IMR-90 (cell line): ENCODE data around the gene AIP. TPM values are rescaled to one million over a fixed set of nuclear protein-coding genes. Genes with fewer than 3 reads are reported as not detected.

Source experiments
- ATAC-seq: fragments of 200-7000 bp; cut with Tn5 transposase; 2 replicates; pipeline ENCODE4 v1.9.1; 2020; ENCODE audit warnings: low read depth, mild to moderate bottlenecking, moderate library complexity
- BruUV-seq: library from RNA; stranded (reverse); fragments of 400-500 nt; replicated peaks from 2 replicates; lab custom pipeline; 2021; lab: Mats Ljungman, UMichigan
- CTCF ChIA-PET: fragments of 300-600 bp; formaldehyde crosslinking; extraction: SDS; loops from one replicate; lab custom pipeline; 2021; ENCODE audit warnings: antibody characterized with exemption; lab: Yijun Ruan, JAX
- POLR2A ChIA-PET: fragments of 300-600 bp; sonication (Branson Sonifier 250); formaldehyde crosslinking; loops from one replicate; lab custom pipeline; 2022; ENCODE audit warnings: antibody characterized with exemption; ENCODE audit not compliant: unreplicated experiment; lab: Charles Lee
- DNase-seq: peaks from one replicate; pipeline ENCODE4 v3.0.0; 2013
- H2AFZ ChIP-seq: replicated peaks from 2 replicates; pipeline ENCODE3; 2013; ENCODE audit warnings: low read length, mild to moderate bottlenecking; ENCODE audit not compliant: poor library complexity
- H2AK5ac ChIP-seq: 2 replicates; pipeline ENCODE4 v1.6.1; 2013; ENCODE audit warnings: low read depth, low read length, inconsistent platforms
- H2AK9ac ChIP-seq: replicated peaks from 2 replicates; pipeline ENCODE3; 2013; ENCODE audit warnings: mild to moderate bottlenecking, low read depth, low read length, moderate library complexity; ENCODE audit not compliant: poor library complexity
- H2BK120ac ChIP-seq: 2 replicates; pipeline ENCODE4 v1.6.1; 2013; ENCODE audit warnings: low read depth, low read length, inconsistent platforms
- H2BK15ac ChIP-seq: 3 replicates; pipeline ENCODE4 v1.6.1; 2013; ENCODE audit warnings: low read depth, low read length, inconsistent platforms
- H2BK20ac ChIP-seq: 2 replicates; pipeline ENCODE4 v1.6.1; 2013; ENCODE audit warnings: low read depth, mild to moderate bottlenecking, inconsistent platforms, low read length, moderate library complexity
- H2BK5ac ChIP-seq: 2 replicates; pipeline ENCODE4 v1.6.1; 2013; ENCODE audit warnings: mild to moderate bottlenecking, low read depth, low read length, inconsistent platforms; ENCODE audit not compliant: poor library complexity, severe bottlenecking
- H3K14ac ChIP-seq: replicated peaks from 2 replicates; pipeline ENCODE4 v1.6.1; 2013; ENCODE audit warnings: low read depth, low read length, inconsistent platforms
- H3K18ac ChIP-seq: 2 replicates; pipeline ENCODE4 v1.6.1; 2013; ENCODE audit warnings: low read depth, low read length, control low read depth
- H3K23ac ChIP-seq: 2 replicates; pipeline ENCODE4 v1.6.1; 2013; ENCODE audit warnings: low read depth, low read length, inconsistent platforms
- H3K27ac ChIP-seq: 2 replicates; pipeline ENCODE4 v1.5.1; 2013; ENCODE audit warnings: mild to moderate bottlenecking, control low read depth, low read length; ENCODE audit not compliant: insufficient read depth
- H3K27me3 ChIP-seq: 2 replicates; pipeline ENCODE4 v1.6.1; 2013; ENCODE audit warnings: low read length; ENCODE audit not compliant: control insufficient read depth, insufficient read depth
- H3K36me3 ChIP-seq: 2 replicates; pipeline ENCODE4 v1.6.1; 2013; ENCODE audit warnings: low read length, mixed read lengths; ENCODE audit not compliant: control insufficient read depth, insufficient read depth
- H3K4ac ChIP-seq: 2 replicates; pipeline ENCODE4 v1.6.1; 2013; ENCODE audit warnings: low read depth, low read length, inconsistent platforms
- H3K4me1 ChIP-seq: 2 replicates; pipeline ENCODE4 v1.6.1; 2013; ENCODE audit warnings: low read length, mixed read lengths; ENCODE audit not compliant: control insufficient read depth, insufficient read depth
- H3K4me2 ChIP-seq: 2 replicates; pipeline ENCODE4 v1.6.1; 2013; ENCODE audit warnings: low read depth, mild to moderate bottlenecking, control low read depth, low read length, moderate library complexity
- H3K4me3 ChIP-seq: 2 replicates; pipeline ENCODE4 v1.5.1; 2013; ENCODE audit warnings: low read depth, mild to moderate bottlenecking, control low read depth, low read length, moderate library complexity; ENCODE audit not compliant: insufficient read depth
- H3K56ac ChIP-seq: 2 replicates; pipeline ENCODE4 v1.6.1; 2013; ENCODE audit warnings: low read length, inconsistent platforms; ENCODE audit not compliant: insufficient read depth; ENCODE audit errors: extremely low read depth
- H3K79me1 ChIP-seq, 2 experiments: 2 replicates each; pipeline ENCODE4 v1.6.1; 2013; ENCODE audit warnings: low read length in 2 of 2, inconsistent platforms in 1 of 2, low read depth in 1 of 2
- H3K9ac ChIP-seq: 2 replicates; pipeline ENCODE4 v1.6.1; 2013; ENCODE audit warnings: low read depth, low read length, control low read depth
- H3K9me1 ChIP-seq: 2 replicates; pipeline ENCODE4 v1.6.1; 2013; ENCODE audit warnings: low read length, inconsistent platforms; ENCODE audit not compliant: insufficient read depth
- H3K9me3 ChIP-seq: 2 replicates; pipeline ENCODE4 v1.6.1; 2013; ENCODE audit warnings: low read length; ENCODE audit not compliant: control insufficient read depth, insufficient read depth
- H4K20me1 ChIP-seq: 2 replicates; pipeline ENCODE4 v1.6.1; 2013; ENCODE audit warnings: low read length, inconsistent platforms; ENCODE audit not compliant: insufficient read depth
- H4K5ac ChIP-seq: 2 replicates; pipeline ENCODE4 v1.6.1; 2013; ENCODE audit warnings: mild to moderate bottlenecking, low read depth, low read length, control low read depth
- H4K8ac ChIP-seq, 2 experiments: 2 replicates each; pipeline ENCODE4 v1.6.1; 2013; ENCODE audit warnings: low read depth in 2 of 2, low read length in 2 of 2, control low read depth in 1 of 2, inconsistent platforms in 1 of 2
- H4K91ac ChIP-seq: 2 replicates; pipeline ENCODE4 v1.6.1; 2013; ENCODE audit warnings: low read depth, low read length, inconsistent platforms; ENCODE audit not compliant: insufficient read depth
- CEBPB ChIP-seq: IDR thresholded peaks from 2 replicates; pipeline ENCODE4 v1.6.1; 2012; ENCODE audit warnings: low read depth, low read length, improper control_type of control experiment
- CHD1 ChIP-seq: IDR thresholded peaks from 2 replicates; pipeline ENCODE4 v1.6.1; 2012; ENCODE audit warnings: low read depth, low read length, improper control_type of control experiment
- FOS ChIP-seq: fragments of 150-350 bp; IDR thresholded peaks from 2 replicates; pipeline ENCODE4 v1.6.1; 2016; ENCODE audit warnings: low read depth, low read length
- NFE2L2 ChIP-seq: fragments of 150-350 bp; IDR thresholded peaks from 2 replicates; pipeline ENCODE4 v1.6.1; 2016; ENCODE audit warnings: low read depth, mild to moderate bottlenecking, low read length
- POLR2A ChIP-seq: IDR thresholded peaks from 2 replicates; pipeline ENCODE4 v1.6.1; 2012; ENCODE audit warnings: mild to moderate bottlenecking, low read depth, low read length
- RAD21 ChIP-seq: IDR thresholded peaks from 2 replicates; pipeline ENCODE4 v1.6.1; 2012; ENCODE audit warnings: low read length, improper control_type of control experiment
- RCOR1 ChIP-seq: IDR thresholded peaks from 2 replicates; pipeline ENCODE4 v1.6.1; 2012; ENCODE audit warnings: mild to moderate bottlenecking, low read length, improper control_type of control experiment; ENCODE audit not compliant: insufficient replicate concordance
- RFX5 ChIP-seq: IDR thresholded peaks from 2 replicates; pipeline ENCODE4 v1.8.0; 2012; ENCODE audit warnings: low read depth, mild to moderate bottlenecking, low read length, moderate library complexity
- SMC3 ChIP-seq: fragments of 150-350 bp; IDR thresholded peaks from 2 replicates; pipeline ENCODE4 v1.6.1; 2016; ENCODE audit warnings: low read depth, mild to moderate bottlenecking, antibody characterized with exemption, low read length, moderate library complexity
- WGBS, 2 experiments: methylation state at CpG; one replicate each; pipeline versions ENCODE4 v1.1.5 to v1.1.7; 2013; ENCODE audit warnings: missing lambda C conversion rate in 2 of 2; ENCODE audit not compliant: insufficient read length in 1 of 2; ENCODE audit errors: extremely low coverage in 2 of 2; 5-methylcytosine and 5-hydroxymethylcytosine counted together
- dilution Hi-C: fragments of 300-500 bp; cut with HindIII; formaldehyde crosslinking; loops from one replicate; pipeline ENCODE4 v1.14.3; 2018; ENCODE audit warnings: low sequenced_read_pairs; ENCODE audit not compliant: unreplicated experiment
- in situ Hi-C: fragments of 300-500 bp; cut with MboI; formaldehyde crosslinking; loops from 3 replicates; pipeline ENCODE4 v1.14.3; 2019; ENCODE audit warnings: low sequenced_read_pairs, inconsistent platforms, mixed read lengths
- intact Hi-C: fragments of 100-400 bp; cut with micrococcal nuclease; formaldehyde crosslinking; loops from 2 replicates; pipeline ENCODE4 v1.10.0; 2022
- polyA plus RNA-seq, 3 experiments: library from polyadenylated mRNA; depleted of rRNA; stranded (reverse); fragments of >200 nt; gene quantifications; 2 replicates each; pipeline ENCODE4 v1.2.3, GENCODE V29; 2012; ENCODE audit warnings: low replicate concordance in 1 of 3
- total RNA-seq: library from RNA; depleted of rRNA; stranded (reverse); fragments of >200 nt; gene quantifications from 2 replicates; pipeline ENCODE4 v1.2.3, GENCODE V29; 2012
- TF ChIP-seq, protein P1 (sequence below): conservative IDR thresholded peaks from 2 replicates; pipeline ENCODE4 v1.5.1; 2012; ENCODE audit warnings: mild to moderate bottlenecking, low read depth, low read length, improper control_type of control experiment
- TF ChIP-seq, protein P2 (sequence below): fragments of 150-350 bp; IDR thresholded peaks from 2 replicates; pipeline ENCODE4 v1.6.1; 2017; ENCODE audit warnings: mild to moderate bottlenecking, antibody characterized with exemption, low read length, low read depth

Gene AIP
- total and polyA plus RNA-seq, 2 of the 4 experiments (the other 2 are of a cell fraction): 95.5 to 122 TPM

DNA sequence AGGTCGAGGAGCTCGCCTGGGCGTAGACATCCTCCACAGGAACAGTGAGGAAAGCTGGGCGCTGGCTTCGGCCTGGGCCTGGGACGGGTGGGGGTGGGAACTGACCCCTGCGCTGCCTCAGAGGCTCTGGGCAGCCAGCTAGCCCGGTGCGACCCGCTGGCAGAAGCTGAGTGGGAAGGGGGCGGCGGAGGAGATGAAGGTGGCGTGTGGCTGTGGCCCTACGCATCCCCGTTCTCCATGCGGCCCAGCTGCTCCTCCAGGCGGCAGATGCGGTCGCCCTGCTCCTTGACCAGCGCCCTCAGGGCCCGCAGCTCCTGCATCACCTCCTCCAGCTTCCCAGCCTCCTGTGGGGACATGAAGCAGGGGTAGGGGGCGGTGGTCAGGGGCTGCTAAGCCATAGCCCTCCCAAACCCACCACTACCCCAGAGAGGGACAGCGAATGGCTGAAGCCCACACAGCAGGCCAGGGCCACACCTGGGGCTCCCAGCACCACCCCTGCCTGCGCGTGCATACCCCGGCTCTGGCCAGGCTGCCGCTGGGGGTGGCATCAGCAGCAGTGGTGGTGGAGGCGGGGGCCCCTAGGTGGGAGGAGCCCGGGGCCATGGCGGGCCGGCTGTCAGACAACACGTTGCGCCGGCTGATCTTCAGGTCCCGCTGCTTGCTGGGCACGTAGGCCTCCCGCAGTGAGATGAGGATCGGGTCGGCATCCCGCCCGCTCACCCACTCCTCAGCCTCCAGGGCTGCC, 44.5 kb upstream of the AIP start (continued):
- no peak for TF ChIP-seq RFX5

DNA sequence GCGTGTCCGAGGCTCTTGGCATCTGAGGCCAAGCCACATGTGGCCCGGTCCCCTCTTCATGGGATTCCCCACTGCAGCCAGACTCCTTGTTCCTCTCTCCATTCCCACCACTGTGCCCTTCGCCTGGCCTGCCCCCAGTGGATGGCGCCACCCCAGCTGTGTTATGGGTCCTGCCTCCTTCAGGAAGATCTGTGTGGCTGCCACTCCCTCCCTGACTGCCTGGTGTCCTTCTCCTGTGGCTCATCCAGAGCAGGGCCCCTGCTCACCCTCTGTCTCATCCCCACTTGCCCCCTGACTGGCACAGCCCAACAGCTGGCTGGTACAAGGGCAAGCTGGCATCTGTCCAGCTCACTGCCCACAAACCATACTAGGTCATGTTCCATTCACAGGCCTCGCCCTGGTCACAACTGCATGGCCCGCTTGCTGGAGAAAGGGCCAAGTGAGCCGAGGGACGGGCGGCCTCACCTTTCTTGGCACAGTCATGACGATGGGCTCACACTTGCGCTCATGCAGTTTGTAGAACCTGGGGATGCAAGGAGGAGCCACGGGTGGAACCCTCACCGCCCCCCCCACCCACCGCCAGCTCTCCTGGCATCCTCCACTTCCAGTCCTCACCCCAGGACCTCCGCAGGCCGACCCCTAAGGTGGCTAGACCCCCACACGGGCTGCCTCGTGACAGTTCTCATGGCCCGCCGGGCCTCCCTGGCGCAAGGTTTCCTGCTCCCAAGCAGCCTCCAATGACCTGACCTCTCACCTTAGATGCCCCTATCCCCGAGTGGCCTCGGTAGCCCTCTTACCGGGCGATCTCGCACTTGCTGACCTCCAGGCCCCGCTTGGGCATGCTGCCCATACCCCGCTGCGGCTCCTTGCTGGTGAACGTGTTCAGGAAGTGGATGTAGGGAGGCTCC, 43.3 kb upstream of the AIP start:
- H2BK15ac ChIP-seq: no peak overlapping the region
- WGBS, 2 experiments: 84% methylated on average over 13 of the region's 31 CpGs; no CpG with 5 or more reads in 1 of the 2 experiments
- ChIA-PET POLR2A (no interaction called here), CTCF (no interaction called here)
- no peaks in the 10 kb centered on the region for H3K9me3 ChIP-seq
- DNase-seq (no peak), ATAC-seq (no peak)
- no peak overlapping the region for H4K91ac ChIP-seq
- H3K36me3 ChIP-seq: peaks cover 45% of the 10 kb centered on the region; the same call in 1 of the 2 replicates
- H3K4me1 ChIP-seq: peaks cover 3% of the 10 kb centered on the region; the same call in 1 of the 2 replicates
- H3K18ac ChIP-seq: no peak overlapping the region
- no peak overlapping the region for H2BK5ac ChIP-seq
- BruUV-seq: no TSS peak
- H3K9me1 ChIP-seq: peaks cover 8% of the 10 kb centered on the region; the same call in 1 of the 2 replicates
- H3K27me3 ChIP-seq: no peaks in the 10 kb centered on the region
- no peak overlapping the region for H3K56ac ChIP-seq
- no peak overlapping the region for H2AK5ac ChIP-seq
- H3K4me3 ChIP-seq: no peak overlapping the region
- dilution Hi-C loops: no loop called here
- no peak overlapping the region for H3K27ac ChIP-seq
- no peak overlapping the region for H3K4me2 ChIP-seq
- no peak overlapping the region for H4K5ac ChIP-seq
- no peak overlapping the region for H2BK120ac ChIP-seq
- intact Hi-C loops: no loop called here
- H2AK9ac ChIP-seq: no peak overlapping the region
- in situ Hi-C loops: no loop called here
- no peak overlapping the region for H3K4ac ChIP-seq
- no peak overlapping the region for H3K9ac ChIP-seq
- TF ChIP-seq FOS: no peak
- TF ChIP-seq, protein P1, sequence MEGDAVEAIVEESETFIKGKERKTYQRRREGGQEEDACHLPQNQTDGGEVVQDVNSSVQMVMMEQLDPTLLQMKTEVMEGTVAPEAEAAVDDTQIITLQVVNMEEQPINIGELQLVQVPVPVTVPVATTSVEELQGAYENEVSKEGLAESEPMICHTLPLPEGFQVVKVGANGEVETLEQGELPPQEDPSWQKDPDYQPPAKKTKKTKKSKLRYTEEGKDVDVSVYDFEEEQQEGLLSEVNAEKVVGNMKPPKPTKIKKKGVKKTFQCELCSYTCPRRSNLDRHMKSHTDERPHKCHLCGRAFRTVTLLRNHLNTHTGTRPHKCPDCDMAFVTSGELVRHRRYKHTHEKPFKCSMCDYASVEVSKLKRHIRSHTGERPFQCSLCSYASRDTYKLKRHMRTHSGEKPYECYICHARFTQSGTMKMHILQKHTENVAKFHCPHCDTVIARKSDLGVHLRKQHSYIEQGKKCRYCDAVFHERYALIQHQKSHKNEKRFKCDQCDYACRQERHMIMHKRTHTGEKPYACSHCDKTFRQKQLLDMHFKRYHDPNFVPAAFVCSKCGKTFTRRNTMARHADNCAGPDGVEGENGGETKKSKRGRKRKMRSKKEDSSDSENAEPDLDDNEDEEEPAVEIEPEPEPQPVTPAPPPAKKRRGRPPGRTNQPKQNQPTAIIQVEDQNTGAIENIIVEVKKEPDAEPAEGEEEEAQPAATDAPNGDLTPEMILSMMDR: no peak
- TF ChIP-seq SMC3: no peak
- TF ChIP-seq, protein P2, sequence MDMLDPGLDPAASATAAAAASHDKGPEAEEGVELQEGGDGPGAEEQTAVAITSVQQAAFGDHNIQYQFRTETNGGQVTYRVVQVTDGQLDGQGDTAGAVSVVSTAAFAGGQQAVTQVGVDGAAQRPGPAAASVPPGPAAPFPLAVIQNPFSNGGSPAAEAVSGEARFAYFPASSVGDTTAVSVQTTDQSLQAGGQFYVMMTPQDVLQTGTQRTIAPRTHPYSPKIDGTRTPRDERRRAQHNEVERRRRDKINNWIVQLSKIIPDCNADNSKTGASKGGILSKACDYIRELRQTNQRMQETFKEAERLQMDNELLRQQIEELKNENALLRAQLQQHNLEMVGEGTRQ: no peak
- TF ChIP-seq RCOR1: no peak
- TF ChIP-seq NFE2L2: no peak
- TF ChIP-seq RFX5: no peak
- TF ChIP-seq POLR2A: no peak
- no peak for TF ChIP-seq RAD21
- TF ChIP-seq CEBPB: no peak
- no peak for TF ChIP-seq CHD1
- no peak overlapping the region for H3K23ac ChIP-seq
- H4K8ac ChIP-seq: no peak overlapping the region
- H4K20me1 ChIP-seq: peaks cover 8% of the 10 kb centered on the region
- H3K14ac ChIP-seq: no peak overlapping the region
- peak overlapping the region; percentile 13 for H2AFZ ChIP-seq
- peaks cover 8 to 26% of the 10 kb centered on the region in 2 experiments for H3K79me1 ChIP-seq
- no peak overlapping the region for H2BK20ac ChIP-seq
